Ovary (tissue), 9 donors: Measurements from ENCODE around the gene ARHGEF12. TPM values are rescaled to one million over a fixed set of nuclear protein-coding genes. Genes with fewer than 3 reads are reported as not detected.

Experiments
- DNase-seq, 5 donors: peaks; one replicate each; pipeline ENCODE4 v3.0.0-alpha.2; 2019 to 2020
- H3K27ac ChIP-seq, 2 donors: fragments of 200-600 bp; one replicate each; pipeline versions ENCODE4 v1.5.1 to v1.8.0; 2019 to 2022
- H3K27me3 ChIP-seq: fragments of 200-600 bp; one replicate; pipeline ENCODE4 v1.8.0; 2022
- H3K36me3 ChIP-seq: fragments of 200-600 bp; sonication (generic); one replicate; pipeline ENCODE4 v1.5.1; 2019
- H3K4me1 ChIP-seq: one replicate; pipeline ENCODE4 v1.8.1; 2013; ENCODE audit warnings: mild to moderate bottlenecking, moderate library complexity; ENCODE audit not compliant: insufficient read depth
- H3K4me3 ChIP-seq: fragments of 200-600 bp; sonication (generic); one replicate; pipeline ENCODE4 v1.5.1; 2017
- H3K9me3 ChIP-seq, 2 donors: fragments of 200-600 bp in 1 of 2; sonication (generic) in 1 of 2; one replicate each; pipeline versions ENCODE4 v1.5.1 to v1.8.1; 2013 to 2019; ENCODE audit warnings: mild to moderate bottlenecking in 1 of 2, moderate library complexity in 1 of 2
- CTCF ChIP-seq, 3 donors: fragments of 450-650 bp in 2 of 3; fragments of 200-600 bp in 1 of 3; IDR thresholded peaks; one replicate each; pipeline versions ENCODE4 v1.5.1 to v1.8.0; 2016 to 2022; ENCODE audit warnings: antibody characterized with exemption in 3 of 3, mild to moderate bottlenecking in 1 of 3
- EP300 ChIP-seq: sonication (generic); formaldehyde crosslinking; IDR thresholded peaks from one replicate; pipeline ENCODE4 v1.6.1; 2017; ENCODE audit warnings: antibody characterized with exemption
- POLR2A ChIP-seq: fragments of 450-650 bp; IDR thresholded peaks from one replicate; pipeline ENCODE4 v1.6.1; 2017; ENCODE audit warnings: antibody characterized with exemption, mild to moderate bottlenecking, moderate library complexity
- WGBS, 3 donors: extraction: QIAGEN DNeasy Blood & Tissue Kit in 1 of 3; methylation state at CpG; one replicate each; pipeline versions ENCODE4 v1.1.5 to v1.1.7; 2013 to 2017; 5-methylcytosine and 5-hydroxymethylcytosine counted together
- intact Hi-C, 4 donors: fragments of 100-400 bp; cut with DNase I; formaldehyde crosslinking; loops; one replicate each; pipeline versions ENCODE4 v1.11.0 to v1.15.1; 2022 to 2023
- polyA plus RNA-seq, 2 donors: library from polyadenylated mRNA; stranded (reverse); fragments of 200-250 nt in 1 of 2; fragments of 350-450 nt in 1 of 2; fragmentation: Illumina TruSeq in 1 of 2; extraction: RNeasy Lipid Tissue Mini Kit (QIAGEN cat#74804) in 1 of 2; gene quantifications; one replicate each; pipeline ENCODE4 v1.2.3, GENCODE V29; 2013 to 2014
- total RNA-seq, 7 donors: library from RNA; depleted of rRNA in 2 of 7; stranded (reverse); fragments of >200 nt in 2 of 7; fragmentation: NEBNext Ultra II Directional in 3 of 7; extraction: Animal tissue kit (Norgen Biotek cat#: 25700) in 3 of 7; gene quantifications; one replicate each; pipeline versions ENCODE4 v1.1.0 to v1.2.4, GENCODE V29; 2016 to 2023
- donor health status: DM: no; HTN: no; CAD: no; lungs with moderate emphysema.
- donor health status: DM: no; HTN: no; CAD: no.
- donor health status: Bipolar disorder and iron deficiency.
- donor health status: DM: yes; HTN: yes; CAD: no.
- donor health status: DM: no; HTN: no; CAD: no.
- donor health status: DM: yes; HTN: yes; CAD: no.

The ARHGEF12 gene
- total and polyA plus RNA-seq, 9 donors: 22.1 to 92.9 (median 69.3) TPM

- Histone ChIP-seq H3K27ac (peak overlapping the region; percentile 93 to 95), H3K4me3 (peak overlapping the region; percentile 67), H3K9me3 (no peaks in the 10 kb centered on the region), H3K4me1 (peaks cover 7% of the 10 kb centered on the region), H3K27me3 (no peaks in the 10 kb centered on the region), H3K36me3 (no peaks in the 10 kb centered on the region)
- intact Hi-C loops: loop anchor here in 3 of 4 donors (10.0 kb wide), 1 partner anchor 99 kb away; no protein-coding TSS in a partner anchor
- TF ChIP-seq CTCF (IDR thresholded peaks at IDR 0.05) (no peak), EP300 (no peak), POLR2A (no peak)
- DNase-seq: no peak
- 0% methylated on average over 19 of the region's 19 CpGs for WGBS, 3 donors
These were observed 681 bp upstream of the ARHGEF12 start for GRCh38 chr11:120335556-120335907.

GRCh38 chr11:120336641-120337354 is 585 bp downstream of the ARHGEF12 start:
- Histone ChIP-seq H3K36me3 (no peaks in the 10 kb centered on the region), H3K27ac (peak overlapping the region; percentile 93 to 95), H3K4me1 (peaks cover 2% of the 10 kb centered on the region), H3K4me3 (peak overlapping the region; percentile 67), H3K9me3 (no peaks in the 10 kb centered on the region), H3K27me3 (no peaks in the 10 kb centered on the region)
- no peak for TF ChIP-seq EP300
- peak in 1 of 3 donors; percentile 13 for TF ChIP-seq CTCF (IDR thresholded peaks at IDR 0.05)
- TF ChIP-seq POLR2A: no peak
- intact Hi-C loops: loop anchor here in 3 of 4 donors (10.0 kb wide), 1 partner anchor 98 kb away; no protein-coding TSS in a partner anchor
- 0 to 1% (median 0%) methylated on average over 28 to 56 of the region's 56 CpGs for WGBS, 3 donors
- DNase-seq: peak; percentile 51 to 66 (median 62)

DNA sequence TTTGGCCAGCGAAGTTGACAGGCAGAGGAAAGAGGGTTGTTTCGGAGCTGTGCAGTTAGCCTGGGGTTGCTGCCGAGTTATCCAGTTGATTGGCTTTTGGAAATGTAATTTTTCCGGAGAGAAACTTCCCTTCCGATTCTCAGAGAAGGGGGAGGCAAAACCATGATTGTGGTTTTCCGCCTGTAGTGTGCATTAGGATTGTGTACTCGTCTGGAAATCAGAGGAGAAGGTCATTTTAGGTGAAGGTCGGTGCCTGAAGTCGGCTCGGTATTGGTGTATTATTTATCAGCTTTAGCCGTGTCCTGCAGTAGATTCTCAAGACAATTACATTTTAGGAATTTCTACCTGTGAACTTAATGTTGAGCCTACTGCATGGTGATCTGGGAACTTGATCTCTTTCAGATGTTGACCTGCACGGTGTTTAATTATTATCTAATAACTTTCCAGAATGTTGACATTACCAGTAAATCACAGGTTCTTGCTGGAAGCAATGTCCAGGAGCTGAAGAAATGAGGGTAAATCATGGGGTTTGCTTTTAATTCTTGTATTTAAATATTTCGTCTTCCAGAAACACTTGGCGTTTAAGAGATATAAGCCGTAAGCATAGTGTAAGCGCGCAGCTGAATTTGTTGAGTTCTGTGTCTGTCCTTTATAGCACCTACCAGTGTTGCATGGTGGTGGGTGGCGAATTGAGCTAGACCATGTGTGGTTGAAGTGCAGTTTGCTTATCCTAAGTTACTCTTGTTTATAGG is 1.3 kb downstream of the ARHGEF12 start:
- TF ChIP-seq POLR2A: no peak
- no peak for TF ChIP-seq EP300
- no peak for TF ChIP-seq CTCF (IDR thresholded peaks at IDR 0.05)
- no peaks in the 10 kb centered on the region for H3K9me3 ChIP-seq
- DNase-seq: no peak
- WGBS, 3 donors: 1 to 2% (median 2%) methylated on average over 18 of the region's 18 CpGs
- H3K4me1 ChIP-seq: peaks cover 2% of the 10 kb centered on the region
- H3K27me3 ChIP-seq: no peaks in the 10 kb centered on the region
- H3K4me3 ChIP-seq: peak overlapping the region; percentile 67
- peak overlapping the region; percentile 93 to 95 for H3K27ac ChIP-seq
- intact Hi-C loops: loop anchor here in 3 of 4 donors (10.0 kb wide), 1 partner anchor 97 kb away; no protein-coding TSS in a partner anchor
- H3K36me3 ChIP-seq: no peaks in the 10 kb centered on the region

- DNase-seq: no peak
- peaks cover 2% of the 10 kb centered on the region for H3K4me1 ChIP-seq
- H3K4me3 ChIP-seq: peak overlapping the region; percentile 67
- intact Hi-C loops: loop anchor here in 3 of 4 donors (10.0 kb wide), 1 partner anchor 96 kb away; no protein-coding TSS in a partner anchor
- peak overlapping the region in 1 of 2 donors; percentile 93 for H3K27ac ChIP-seq
- WGBS, 3 donors: 5 to 11% (median 5%) methylated on average over 7 of the region's 7 CpGs
- H3K36me3 ChIP-seq: no peaks in the 10 kb centered on the region
- no peaks in the 10 kb centered on the region for H3K27me3 ChIP-seq
- TF ChIP-seq POLR2A: no peak
- no peak for TF ChIP-seq CTCF (IDR thresholded peaks at IDR 0.05)
- H3K9me3 ChIP-seq: no peaks in the 10 kb centered on the region
These were observed 2.1 kb downstream of the ARHGEF12 start for GRCh38 chr11:120338107-120338933.
